Measurements from ENCODE around the gene AMBN.

AMBN gene

DNA sequence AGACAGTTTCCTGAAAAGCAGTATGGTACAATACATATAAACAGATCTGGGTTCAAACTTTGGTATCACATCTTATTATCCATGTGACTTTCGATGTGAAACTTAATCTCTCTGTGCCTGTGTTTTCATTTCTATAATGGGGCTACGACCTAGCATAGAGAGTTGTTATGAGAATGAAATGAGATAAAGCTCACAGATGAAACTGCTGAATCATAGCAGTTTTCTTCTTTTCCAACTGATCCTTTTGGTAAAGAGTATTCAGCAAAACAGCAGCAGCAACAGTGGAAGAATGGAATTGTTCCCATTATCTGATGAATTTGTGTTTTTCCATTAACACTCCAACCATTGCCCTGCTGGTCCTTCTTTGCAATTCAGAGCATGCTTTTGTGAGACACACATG lies 16.3 kb downstream of the AMBN start:
- Histone ChIP-seq H3K14ac (ENCODE audit: low read length) (no peak overlapping the region), H3K79me2 (ENCODE audit: control insufficient read depth, insufficient read depth, low read length, poor library complexity) (no peaks in the 10 kb centered on the region), H2AFZ (ENCODE audit: insufficient read depth, low read length, poor library complexity) (no peak overlapping the region), H3K4me1 (ENCODE audit: control insufficient read depth in 1 of 2, insufficient read depth in 2 of 2, low read length in 2 of 2) (no peaks in the 10 kb centered on the region), H3K9ac (ENCODE audit: low read length) (no peak overlapping the region), H3K79me1 (ENCODE audit: low read length) (no peaks in the 10 kb centered on the region), H3K27ac (ENCODE audit: low read depth, low read length) (no peak overlapping the region), H4K8ac (ENCODE audit: low read depth, low read length) (no peak overlapping the region), H3K4me3 (ENCODE audit: low read depth, low read length) (no peak overlapping the region), H2BK5ac (ENCODE audit: low read depth, low read length, poor library complexity) (no peak overlapping the region), H3K4ac (ENCODE audit: low read depth, low read length) (no peak overlapping the region), H3K18ac (ENCODE audit: low read length) (no peak overlapping the region), H3K9me3 (ENCODE audit: insufficient read depth, low read depth, low read length) (no peaks in the 10 kb centered on the region), H2BK12ac (ENCODE audit: low read length) (no peak overlapping the region), H2BK120ac (ENCODE audit: insufficient read depth, low read length, poor library complexity) (no peak overlapping the region), H2AK5ac (ENCODE audit: low read length) (no peak overlapping the region), H4K91ac (ENCODE audit: low read depth, low read length) (no peak overlapping the region), H3K36me3 (ENCODE audit: control insufficient read depth in 1 of 2, insufficient read depth in 2 of 2, low read length in 2 of 2) (no peaks in the 10 kb centered on the region), H3K4me2 (ENCODE audit: low read length) (no peak overlapping the region), H3K23ac (ENCODE audit: low read length) (no peak overlapping the region), H4K12ac (ENCODE audit: low read depth, low read length) (no peak overlapping the region), H3K27me3 (ENCODE audit: insufficient read depth, low read length) (no peaks in the 10 kb centered on the region)
- WGBS (ENCODE audit: extremely low coverage, insufficient coverage, insufficient read length) = no CpG with 5 or more reads among the region's 2 CpGs
- DNase-seq = peak in 1 of 2 donors; percentile 45

DNA sequence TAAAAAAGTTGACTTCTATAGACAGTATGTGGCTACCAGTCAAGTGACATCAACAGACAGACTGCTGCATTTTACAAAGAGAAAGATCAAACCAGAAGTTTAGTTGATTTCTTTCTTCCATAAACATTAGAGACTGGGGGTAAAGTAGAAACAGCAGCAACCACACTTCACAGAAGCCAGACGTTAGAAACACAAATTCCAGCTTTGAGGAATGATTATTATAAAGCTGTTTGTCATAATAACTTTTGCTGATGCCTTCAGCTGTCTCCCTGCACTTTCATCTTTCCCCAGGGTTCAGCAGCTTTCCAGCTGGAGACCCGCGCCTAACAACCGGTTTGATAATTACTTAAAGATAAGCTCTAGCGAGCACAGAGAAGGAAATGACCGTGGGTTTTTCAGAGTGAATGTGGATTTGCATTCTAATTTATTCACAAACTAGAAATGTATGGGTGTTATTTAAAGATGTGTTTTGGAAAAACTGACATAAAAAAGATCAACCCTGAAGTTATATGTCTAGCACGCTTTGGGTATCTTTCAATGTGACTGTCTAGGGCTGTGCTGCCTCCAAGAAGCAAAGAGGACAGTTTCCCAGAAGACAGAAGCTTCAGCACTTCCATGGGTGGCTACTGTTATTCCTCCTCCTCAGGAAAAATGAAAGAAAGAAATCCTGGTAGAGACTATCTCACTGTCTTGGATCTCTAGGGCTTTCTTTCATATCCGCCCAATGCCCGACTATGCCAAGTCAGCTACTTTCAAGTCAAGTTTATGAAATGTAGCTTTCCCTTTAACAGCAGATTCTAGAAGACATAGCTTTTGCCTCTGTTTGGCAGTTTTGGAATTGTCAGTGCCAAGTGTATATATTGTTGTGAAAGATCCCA lies 21.5 kb downstream of the AMBN start:
- Histone ChIP-seq H3K4me1 (ENCODE audit: control insufficient read depth in 1 of 2, insufficient read depth in 2 of 2, low read length in 2 of 2) (no peaks in the 10 kb centered on the region), H3K79me1 (ENCODE audit: low read length) (no peaks in the 10 kb centered on the region), H2BK120ac (ENCODE audit: insufficient read depth, low read length, poor library complexity) (no peak overlapping the region), H3K14ac (ENCODE audit: low read length) (no peak overlapping the region), H4K12ac (ENCODE audit: low read depth, low read length) (no peak overlapping the region), H3K18ac (ENCODE audit: low read length) (no peak overlapping the region), H3K36me3 (ENCODE audit: control insufficient read depth in 1 of 2, insufficient read depth in 2 of 2, low read length in 2 of 2) (no peaks in the 10 kb centered on the region), H3K79me2 (ENCODE audit: control insufficient read depth, insufficient read depth, low read length, poor library complexity) (no peaks in the 10 kb centered on the region), H3K9ac (ENCODE audit: low read length) (no peak overlapping the region), H2AFZ (ENCODE audit: insufficient read depth, low read length, poor library complexity) (no peak overlapping the region), H2BK12ac (ENCODE audit: low read length) (no peak overlapping the region), H3K4me3 (ENCODE audit: low read depth, low read length) (no peak overlapping the region), H3K27ac (ENCODE audit: low read depth, low read length) (no peak overlapping the region), H3K23ac (ENCODE audit: low read length) (no peak overlapping the region), H4K8ac (ENCODE audit: low read depth, low read length) (no peak overlapping the region), H2AK5ac (ENCODE audit: low read length) (no peak overlapping the region), H4K91ac (ENCODE audit: low read depth, low read length) (no peak overlapping the region), H3K27me3 (ENCODE audit: insufficient read depth, low read length) (no peaks in the 10 kb centered on the region), H2BK5ac (ENCODE audit: low read depth, low read length, poor library complexity) (no peak overlapping the region), H3K4me2 (ENCODE audit: low read length) (no peak overlapping the region), H3K9me3 (ENCODE audit: insufficient read depth, low read depth, low read length) (no peaks in the 10 kb centered on the region), H3K4ac (ENCODE audit: low read depth, low read length) (no peak overlapping the region)
- no peak for DNase-seq
- WGBS (ENCODE audit: extremely low coverage, insufficient coverage, insufficient read length) = no CpG with 5 or more reads among the region's 9 CpGs

DNA sequence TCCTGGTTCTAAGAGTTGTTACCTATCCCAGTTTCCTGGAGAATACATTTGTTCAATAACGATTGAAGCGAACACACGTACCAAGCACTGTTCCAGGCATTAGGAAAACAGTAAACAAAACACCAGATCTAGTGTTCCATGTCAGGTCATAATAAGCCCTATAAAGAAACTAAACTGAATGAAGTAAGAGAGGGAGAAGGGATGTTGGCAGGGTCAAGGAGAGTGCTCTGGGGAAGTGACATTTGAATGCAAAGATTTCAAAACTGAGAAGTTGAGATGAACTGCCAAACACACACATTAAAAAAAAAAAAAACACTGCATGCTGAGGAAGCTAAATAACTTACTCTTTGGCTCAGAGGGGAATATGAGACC lies 22.1 kb downstream of the AMBN start:
- Histone ChIP-seq H3K9ac (ENCODE audit: low read length) (no peak overlapping the region), H3K14ac (ENCODE audit: low read length) (no peak overlapping the region), H3K4me1 (ENCODE audit: control insufficient read depth in 1 of 2, insufficient read depth in 2 of 2, low read length in 2 of 2) (no peaks in the 10 kb centered on the region), H3K27ac (ENCODE audit: low read depth, low read length) (no peak overlapping the region), H4K8ac (ENCODE audit: low read depth, low read length) (no peak overlapping the region), H3K4me2 (ENCODE audit: low read length) (no peak overlapping the region), H3K4me3 (ENCODE audit: low read depth, low read length) (no peak overlapping the region), H3K18ac (ENCODE audit: low read length) (no peak overlapping the region), H3K9me3 (ENCODE audit: insufficient read depth, low read depth, low read length) (no peaks in the 10 kb centered on the region), H2BK5ac (ENCODE audit: low read depth, low read length, poor library complexity) (no peak overlapping the region), H4K91ac (ENCODE audit: low read depth, low read length) (no peak overlapping the region), H3K4ac (ENCODE audit: low read depth, low read length) (no peak overlapping the region), H2AFZ (ENCODE audit: insufficient read depth, low read length, poor library complexity) (no peak overlapping the region), H2BK12ac (ENCODE audit: low read length) (no peak overlapping the region), H3K23ac (ENCODE audit: low read length) (no peak overlapping the region), H2AK5ac (ENCODE audit: low read length) (no peak overlapping the region), H4K12ac (ENCODE audit: low read depth, low read length) (no peak overlapping the region), H2BK120ac (ENCODE audit: insufficient read depth, low read length, poor library complexity) (no peak overlapping the region), H3K27me3 (ENCODE audit: insufficient read depth, low read length) (no peaks in the 10 kb centered on the region), H3K79me1 (ENCODE audit: low read length) (no peaks in the 10 kb centered on the region), H3K79me2 (ENCODE audit: control insufficient read depth, insufficient read depth, low read length, poor library complexity) (no peaks in the 10 kb centered on the region), H3K36me3 (ENCODE audit: control insufficient read depth in 1 of 2, insufficient read depth in 2 of 2, low read length in 2 of 2) (no peaks in the 10 kb centered on the region)
- no CpG with 5 or more reads among the region's 3 CpGs for WGBS (ENCODE audit: extremely low coverage, insufficient coverage, insufficient read length)
- DNase-seq = no peak

DNA sequence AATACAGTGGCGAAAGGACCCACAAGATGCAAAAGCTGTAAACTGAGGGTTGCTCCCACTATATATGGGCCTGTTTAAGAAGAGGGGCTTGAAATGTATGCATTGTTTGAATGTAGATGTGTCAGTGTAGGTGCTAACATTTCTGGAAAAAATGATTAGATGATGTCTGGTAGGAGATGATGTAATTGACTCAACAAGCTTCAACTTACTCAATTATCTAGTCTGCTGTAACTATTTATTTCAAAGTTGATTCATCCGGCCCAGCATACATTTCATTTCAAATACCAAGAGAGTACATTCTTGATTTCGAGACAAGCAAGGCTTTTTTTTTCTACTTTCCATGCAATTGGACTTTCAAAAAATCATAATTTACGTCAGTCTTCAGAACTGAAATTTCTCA lies 27.2 kb downstream of the AMBN start:
- Histone ChIP-seq H3K9ac (ENCODE audit: low read length) (no peak overlapping the region), H3K4me2 (ENCODE audit: low read length) (no peak overlapping the region), H4K8ac (ENCODE audit: low read depth, low read length) (no peak overlapping the region), H3K14ac (ENCODE audit: low read length) (no peak overlapping the region), H3K4me3 (ENCODE audit: low read depth, low read length) (no peak overlapping the region), H2BK12ac (ENCODE audit: low read length) (no peak overlapping the region), H4K91ac (ENCODE audit: low read depth, low read length) (no peak overlapping the region), H3K4me1 (ENCODE audit: control insufficient read depth in 1 of 2, insufficient read depth in 2 of 2, low read length in 2 of 2) (no peaks in the 10 kb centered on the region), H3K79me2 (ENCODE audit: control insufficient read depth, insufficient read depth, low read length, poor library complexity) (no peaks in the 10 kb centered on the region), H3K4ac (ENCODE audit: low read depth, low read length) (no peak overlapping the region), H2AFZ (ENCODE audit: insufficient read depth, low read length, poor library complexity) (no peak overlapping the region), H3K36me3 (ENCODE audit: control insufficient read depth in 1 of 2, insufficient read depth in 2 of 2, low read length in 2 of 2) (no peaks in the 10 kb centered on the region), H3K23ac (ENCODE audit: low read length) (no peak overlapping the region), H2AK5ac (ENCODE audit: low read length) (no peak overlapping the region), H3K27me3 (ENCODE audit: insufficient read depth, low read length) (no peaks in the 10 kb centered on the region), H4K12ac (ENCODE audit: low read depth, low read length) (no peak overlapping the region), H3K18ac (ENCODE audit: low read length) (no peak overlapping the region), H3K79me1 (ENCODE audit: low read length) (no peaks in the 10 kb centered on the region), H3K27ac (ENCODE audit: low read depth, low read length) (no peak overlapping the region), H3K9me3 (ENCODE audit: insufficient read depth, low read depth, low read length) (no peaks in the 10 kb centered on the region), H2BK5ac (ENCODE audit: low read depth, low read length, poor library complexity) (no peak overlapping the region), H2BK120ac (ENCODE audit: insufficient read depth, low read length, poor library complexity) (no peak overlapping the region)
- DNase-seq = peak in 1 of 2 donors; percentile 38
- no CpG with 5 or more reads among the region's 4 CpGs for WGBS (ENCODE audit: extremely low coverage, insufficient coverage, insufficient read length)
